Fibroblast of the conjunctiva (primary cell): ENCODE data around the gene MED26.
"Not testable (repeated sequence)": the region's sequence is repeated elsewhere in the genome, so short reads cannot be mapped to it uniquely, and the experiment has no call there.

Source experiments
- DNase-seq: peaks from one replicate; pipeline ENCODE4 v3.0.0-alpha.2; 2010; ENCODE audit warnings: low read depth

The MED26 gene

DNA sequence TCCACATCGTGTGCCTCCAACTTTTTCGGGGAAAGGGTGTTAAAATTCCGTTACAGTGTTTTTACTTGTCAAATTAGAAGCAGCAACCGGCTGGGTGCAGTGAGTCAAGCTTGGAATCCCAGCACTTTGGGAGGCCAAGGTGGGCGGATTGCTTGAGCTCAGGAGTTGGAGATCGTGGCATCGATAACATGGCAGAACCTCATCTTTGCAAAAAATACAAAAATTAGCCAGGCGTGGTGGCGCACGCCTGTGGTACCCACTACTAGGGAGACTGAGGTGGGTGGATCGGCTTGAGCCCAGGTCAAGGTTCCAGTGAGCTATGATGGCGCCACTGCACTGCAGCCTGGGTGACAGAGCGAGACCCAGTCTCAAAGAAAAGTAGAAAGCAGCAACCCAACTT is 54.7 kb downstream of the MED26 start:
- DNase-seq = no peak

GRCh38 chr19:16572332-16573211 is 55.4 kb downstream of the MED26 start, which contains the start of gene SLC35E1:
Gene SLC35E1 (minus strand): TSS chr19:16572415. CDS start chr19:16572364, 51 bp downstream.
- DNase-seq = peak; percentile 86

GRCh38 chr19:16571822-16572331 is 56.1 kb downstream of the MED26 start:
- DNase-seq = no peak

DNA sequence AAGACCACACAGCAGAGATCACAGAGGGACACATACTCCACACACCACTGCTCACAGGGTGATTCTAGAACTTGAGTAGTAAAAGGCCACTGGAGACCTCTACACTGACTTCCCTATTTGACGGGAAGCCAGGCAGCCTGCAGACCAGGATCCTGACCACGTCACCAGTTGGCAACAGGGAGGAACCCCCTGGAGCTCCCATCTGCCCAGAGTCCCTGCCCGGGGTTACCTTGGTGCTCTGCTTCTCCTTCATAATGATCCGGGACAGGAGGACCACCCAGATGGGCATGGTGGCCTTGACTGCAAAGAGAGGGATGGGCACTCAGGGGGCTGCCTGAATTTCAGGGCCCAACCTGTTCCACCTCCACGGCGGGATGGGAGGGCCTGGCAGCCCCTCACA is 56.7 kb downstream of the MED26 start:
- no peak for DNase-seq

GRCh38 chr19:16569609-16570320 is 58.2 kb downstream of the MED26 start:
- DNase-seq = no peak

GRCh38 chr19:16566702-16567101 is 61.3 kb downstream of the MED26 start:
- no peak for DNase-seq

GRCh38 chr19:16566161-16566560 is 61.8 kb downstream of the MED26 start:
- DNase-seq = no peak

DNA sequence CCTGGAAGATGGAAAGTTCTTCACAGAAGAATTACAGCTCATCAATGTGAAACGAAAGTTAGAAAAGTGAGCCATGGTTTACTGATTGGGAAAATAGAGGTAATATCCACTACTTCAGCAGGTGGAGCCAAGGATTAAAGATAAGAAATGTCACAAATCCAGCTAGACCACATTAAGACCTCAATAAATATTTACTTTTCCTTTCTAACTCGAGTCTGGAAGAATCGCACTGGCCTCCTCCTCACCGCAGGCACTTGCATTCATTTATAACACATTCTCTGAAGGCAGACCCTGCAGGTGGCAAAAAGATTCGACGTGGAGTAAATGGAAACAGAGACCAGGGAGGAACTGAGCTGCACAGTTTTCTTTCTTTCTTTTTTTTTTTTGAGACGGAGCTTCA is 63.2 kb downstream of the MED26 start:
- DNase-seq = no peak

DNA sequence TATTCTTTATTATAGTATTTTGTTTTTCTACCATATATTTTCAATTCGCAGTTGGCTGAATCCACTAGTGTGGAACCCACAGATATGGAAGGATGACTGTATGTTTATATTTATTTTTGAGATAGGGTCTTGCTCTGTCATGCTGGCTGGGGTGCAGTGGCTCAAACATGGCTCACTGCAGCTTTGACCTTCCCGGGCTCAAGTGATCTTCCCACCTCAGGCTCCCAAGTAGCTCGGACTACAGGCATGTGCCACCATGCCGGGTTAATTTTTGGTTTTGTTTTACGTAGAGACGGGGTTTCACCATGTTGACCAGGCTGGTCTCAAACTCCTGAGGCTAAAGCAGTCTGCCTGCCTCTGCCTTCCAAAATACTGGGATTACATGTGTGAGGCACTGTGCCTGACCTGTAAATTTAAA is 65.4 kb downstream of the MED26 start:
- DNase-seq = no peak

DNA sequence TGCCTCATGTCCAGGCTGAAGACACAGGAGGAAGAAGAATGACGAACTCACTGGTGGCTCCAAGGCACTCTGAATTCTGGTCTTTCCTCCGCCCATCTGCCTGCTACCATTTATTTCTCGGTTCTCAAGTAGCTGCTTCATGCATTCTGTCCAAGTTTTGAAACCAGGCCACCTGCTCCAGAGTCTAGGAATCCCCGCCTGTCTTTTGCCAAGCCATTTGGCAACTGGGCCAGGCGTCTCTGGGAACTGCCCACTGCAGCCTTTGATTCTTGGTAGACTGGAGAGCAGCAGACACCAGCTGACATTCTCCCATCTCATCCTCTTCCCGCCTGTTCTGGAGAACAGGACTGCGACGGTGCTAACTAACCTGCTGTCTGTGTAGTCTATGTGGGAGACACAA is 66.6 kb downstream of the MED26 start:
- no peak for DNase-seq

DNA sequence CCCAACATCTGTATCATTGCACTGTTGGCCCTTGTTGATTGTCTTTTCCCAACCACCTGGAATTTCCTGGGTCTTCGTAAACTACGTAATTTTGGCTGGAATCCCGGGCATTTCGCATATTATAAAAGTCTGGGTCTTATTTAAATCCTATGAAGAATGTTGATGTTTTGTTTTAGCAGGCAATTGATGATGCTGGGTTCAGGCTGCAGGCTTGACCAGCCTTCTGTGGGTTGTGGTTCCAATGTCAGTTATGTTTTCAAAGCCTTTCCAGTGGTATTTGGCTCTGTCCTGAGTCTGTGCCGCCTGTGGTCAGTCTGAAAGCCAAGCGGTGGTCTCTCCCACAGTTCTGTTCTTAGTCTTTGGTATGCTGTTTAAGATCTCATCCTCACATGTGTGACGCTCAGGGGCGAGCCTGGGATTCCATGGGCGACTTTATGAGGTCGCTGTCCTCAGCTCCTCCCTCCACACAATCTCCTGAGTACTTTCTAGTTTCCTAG is 68.2 kb downstream of the MED26 start:
- DNase-seq = no peak

- DNase-seq = no peak
Measured at GRCh38 chr19:16554776-16555175, 73.2 kb downstream of the MED26 start.

DNA sequence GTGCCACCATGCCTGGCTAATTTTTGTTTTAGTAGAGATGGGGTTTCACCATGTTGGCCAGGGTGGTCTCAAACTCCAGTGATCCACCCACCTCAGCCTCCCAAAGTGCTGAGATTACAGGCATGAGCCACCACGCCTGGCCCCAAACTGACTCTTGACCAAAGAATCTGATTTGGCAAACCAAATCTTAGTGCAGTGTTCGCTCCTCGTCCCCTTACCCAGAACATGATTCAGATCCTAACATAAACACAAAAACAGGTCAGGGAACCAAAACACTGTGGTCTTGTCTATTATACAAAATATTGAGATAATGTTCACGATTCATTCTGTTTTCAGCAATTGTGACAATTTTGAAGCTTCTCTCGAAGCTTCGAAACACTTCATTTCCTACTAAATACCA is 76.1 kb downstream of the MED26 start:
- DNase-seq = not testable (repeated sequence)

GRCh38 chr19:16548956-16549355 is 79.0 kb downstream of the MED26 start:
- DNase-seq = no peak

- DNase-seq = no peak
Measured at GRCh38 chr19:16544473-16545231, 83.4 kb downstream of the MED26 start.

DNA sequence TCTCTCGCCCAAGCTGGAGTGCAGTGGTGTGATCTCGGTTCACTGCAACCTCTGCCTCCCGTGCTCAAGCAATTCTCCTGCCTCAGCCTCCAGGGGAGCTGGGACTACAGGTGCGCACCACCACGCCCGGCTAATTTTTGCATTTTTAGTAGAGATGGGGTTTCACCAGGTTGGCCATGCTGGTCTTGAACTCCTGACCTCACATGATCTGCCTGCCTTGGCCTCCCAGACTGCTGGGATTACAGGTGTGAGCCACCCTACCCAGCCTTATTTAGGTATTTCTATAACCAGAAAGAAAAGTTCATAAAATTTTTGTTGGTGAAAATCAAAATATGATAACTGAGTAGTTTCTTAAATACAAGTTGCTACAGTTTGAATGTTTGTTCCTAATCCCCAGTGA is 84.3 kb downstream of the MED26 start:
- not testable (repeated sequence) for DNase-seq

- no peak for DNase-seq
Measured at GRCh38 chr19:16542910-16543472, 85.0 kb downstream of the MED26 start.

- peak; percentile 80 for DNase-seq
Measured at GRCh38 chr19:16542045-16542909, 85.7 kb downstream of the MED26 start, which contains the start of gene CHERP. Gene CHERP (minus strand): TSS chr19:16542437. CDS start chr19:16542378, 59 bp downstream.

DNA sequence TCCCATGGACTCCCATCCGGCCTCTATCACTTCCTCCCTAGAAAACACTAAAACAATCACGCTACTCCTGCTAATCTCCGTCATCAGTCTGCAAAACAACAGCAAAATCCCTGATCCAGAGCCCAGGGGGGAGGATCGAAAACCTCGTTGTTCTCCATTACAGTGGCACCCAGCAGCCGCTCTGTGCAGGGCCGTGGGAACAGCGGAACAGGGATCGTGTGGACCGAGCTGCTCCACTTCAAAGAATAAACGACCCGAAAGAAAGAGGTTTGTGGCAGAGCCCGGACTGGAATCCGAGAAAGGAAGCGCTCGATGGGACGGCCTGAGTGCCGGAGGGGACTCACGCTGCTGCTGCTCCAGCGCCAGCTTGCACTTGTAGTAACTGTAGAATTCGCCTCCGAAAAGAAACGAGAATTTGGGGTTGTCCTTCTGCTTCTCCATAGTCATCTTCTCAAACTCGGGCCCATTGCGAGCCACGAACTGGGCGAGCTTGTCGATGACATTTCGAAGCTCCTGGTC is 86.4 kb downstream of the MED26 start:
- no peak for DNase-seq

DNA sequence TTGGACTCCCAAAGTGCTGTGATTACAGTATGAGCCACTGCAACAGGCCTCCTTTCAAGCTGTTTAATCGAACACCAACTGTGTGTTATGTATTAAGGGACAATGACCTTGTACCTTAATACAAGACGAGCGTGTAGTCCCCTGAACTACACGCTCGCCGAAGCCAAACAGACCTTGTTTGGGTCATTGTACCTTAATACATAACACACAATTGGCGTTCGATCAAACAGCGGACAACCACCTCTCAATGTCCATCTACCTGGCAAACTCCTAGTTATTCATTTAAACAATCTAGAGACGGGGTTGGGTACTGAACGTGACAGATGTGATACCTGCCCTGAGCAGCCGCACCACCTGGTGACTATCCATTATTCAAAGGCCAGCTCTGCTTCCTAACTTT is 87.1 kb downstream of the MED26 start:
- DNase-seq = no peak
